Measurements from ENCODE around the gene TSPAN14. TPM values are rescaled to one million over a fixed set of nuclear protein-coding genes. Genes with fewer than 3 reads are reported as not detected.

The TSPAN14 gene
- total RNA-seq, 2 donors from 2014 or later: 121 to 123 TPM

DNA sequence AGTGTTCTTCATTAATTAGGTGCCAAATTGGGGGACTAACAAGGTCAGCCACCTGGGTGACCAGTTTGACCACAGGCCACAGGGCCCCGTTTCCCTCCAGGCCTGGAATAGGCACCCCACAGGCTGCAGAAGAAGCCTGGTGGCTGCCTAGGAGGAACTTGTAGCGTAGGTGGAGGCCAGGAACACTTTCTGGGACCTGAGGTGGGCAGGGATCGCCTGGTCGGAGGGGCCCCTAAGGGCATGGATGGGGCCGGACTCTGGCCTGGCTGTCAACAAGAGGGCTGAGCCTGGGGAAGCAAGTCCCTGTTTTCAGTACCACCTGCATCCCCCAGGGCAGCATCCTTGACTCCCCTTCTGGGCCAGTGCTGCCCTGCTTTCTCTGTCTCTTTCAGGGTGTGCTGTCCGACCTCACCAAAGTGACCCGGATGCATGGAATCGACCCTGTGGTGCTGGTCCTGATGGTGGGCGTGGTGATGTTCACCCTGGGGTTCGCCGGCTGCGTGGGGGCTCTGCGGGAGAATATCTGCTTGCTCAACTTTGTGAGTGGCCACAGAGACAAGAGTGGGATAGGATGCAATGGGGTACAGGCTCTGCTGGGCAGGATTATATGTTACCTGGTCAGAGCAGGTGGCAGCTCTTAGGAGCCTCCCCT, 52.9 kb downstream of the TSPAN14 start:
- Histone ChIP-seq H3K27ac (ENCODE audit: low read depth, low read length) (no peak overlapping the region), H3K36me3 (ENCODE audit: control insufficient read depth, insufficient read depth, low read length) (peaks cover 45% of the 10 kb centered on the region), H3K9ac (ENCODE audit: extremely low read depth, low read length, poor library complexity, severe bottlenecking) (peak overlapping the region; percentile 71), H3K27me3 (ENCODE audit: control insufficient read depth, insufficient read depth, low read length, poor library complexity, severe bottlenecking) (no peaks in the 10 kb centered on the region), H3K9me3 (ENCODE audit: control insufficient read depth, low read length) (no peaks in the 10 kb centered on the region), H3K4me1 (ENCODE audit: control insufficient read depth, insufficient read depth, low read length) (peaks cover 26% of the 10 kb centered on the region), H3K4me3 (ENCODE audit: low read length) (no peak overlapping the region)
- TF ChIP-seq, protein P1, sequence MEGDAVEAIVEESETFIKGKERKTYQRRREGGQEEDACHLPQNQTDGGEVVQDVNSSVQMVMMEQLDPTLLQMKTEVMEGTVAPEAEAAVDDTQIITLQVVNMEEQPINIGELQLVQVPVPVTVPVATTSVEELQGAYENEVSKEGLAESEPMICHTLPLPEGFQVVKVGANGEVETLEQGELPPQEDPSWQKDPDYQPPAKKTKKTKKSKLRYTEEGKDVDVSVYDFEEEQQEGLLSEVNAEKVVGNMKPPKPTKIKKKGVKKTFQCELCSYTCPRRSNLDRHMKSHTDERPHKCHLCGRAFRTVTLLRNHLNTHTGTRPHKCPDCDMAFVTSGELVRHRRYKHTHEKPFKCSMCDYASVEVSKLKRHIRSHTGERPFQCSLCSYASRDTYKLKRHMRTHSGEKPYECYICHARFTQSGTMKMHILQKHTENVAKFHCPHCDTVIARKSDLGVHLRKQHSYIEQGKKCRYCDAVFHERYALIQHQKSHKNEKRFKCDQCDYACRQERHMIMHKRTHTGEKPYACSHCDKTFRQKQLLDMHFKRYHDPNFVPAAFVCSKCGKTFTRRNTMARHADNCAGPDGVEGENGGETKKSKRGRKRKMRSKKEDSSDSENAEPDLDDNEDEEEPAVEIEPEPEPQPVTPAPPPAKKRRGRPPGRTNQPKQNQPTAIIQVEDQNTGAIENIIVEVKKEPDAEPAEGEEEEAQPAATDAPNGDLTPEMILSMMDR (conservative IDR thresholded peaks at IDR 0.05): no peak
- 88 to 90% methylated on average over 12 to 13 of the region's 13 CpGs for WGBS, 2 experiments (ENCODE audit: insufficient coverage in 1 of 2, insufficient read length in 1 of 2)
- Mint-ChIP-seq H3K9me3 (no peaks in the 10 kb centered on the region), H3K36me3 (ENCODE audit: low read depth) (peaks cover 48% of the 10 kb centered on the region), H3K4me3 (no peak overlapping the region), H3K27ac (peak overlapping the region; percentile 88), H3K4me1 (peaks cover 50% of the 10 kb centered on the region), H3K27me3 (ENCODE audit: insufficient read depth) (no peaks in the 10 kb centered on the region)
- DNase-seq: no peak

DNA sequence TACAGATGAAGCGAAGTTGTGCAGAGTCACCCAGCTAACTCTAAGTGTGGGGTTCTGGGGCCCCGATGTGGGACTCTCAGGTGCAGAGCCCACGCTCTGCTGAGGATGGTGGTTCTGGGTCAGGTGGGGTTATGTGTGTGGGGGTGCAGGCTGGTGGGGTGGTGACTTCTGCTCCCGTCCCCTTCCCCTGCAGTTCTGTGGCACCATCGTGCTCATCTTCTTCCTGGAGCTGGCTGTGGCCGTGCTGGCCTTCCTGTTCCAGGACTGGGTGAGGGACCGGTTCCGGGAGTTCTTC, 54.9 kb downstream of the TSPAN14 start:
- Histone ChIP-seq H3K36me3 (ENCODE audit: control insufficient read depth, insufficient read depth, low read length) (peaks cover 65% of the 10 kb centered on the region), H3K27ac (ENCODE audit: low read depth, low read length) (no peak overlapping the region), H3K9me3 (ENCODE audit: control insufficient read depth, low read length) (no peaks in the 10 kb centered on the region), H3K9ac (ENCODE audit: extremely low read depth, low read length, poor library complexity, severe bottlenecking) (no peak overlapping the region), H3K4me3 (ENCODE audit: low read length) (no peak overlapping the region), H3K27me3 (ENCODE audit: control insufficient read depth, insufficient read depth, low read length, poor library complexity, severe bottlenecking) (no peaks in the 10 kb centered on the region), H3K4me1 (ENCODE audit: control insufficient read depth, insufficient read depth, low read length) (peaks cover 15% of the 10 kb centered on the region)
- H3K9me3 Mint-ChIP-seq: no peaks in the 10 kb centered on the region
- peaks cover 66% of the 10 kb centered on the region for H3K36me3 Mint-ChIP-seq (ENCODE audit: low read depth)
- DNase-seq: no peak
- TF ChIP-seq, protein P1 (conservative IDR thresholded peaks at IDR 0.05): no peak
- H3K27me3 Mint-ChIP-seq (ENCODE audit: insufficient read depth): no peaks in the 10 kb centered on the region
- 91 to 93% methylated on average over 4 to 8 of the region's 8 CpGs for WGBS, 2 experiments (ENCODE audit: insufficient coverage in 1 of 2, insufficient read length in 1 of 2)
- no peak overlapping the region for H3K4me3 Mint-ChIP-seq
- peaks cover 31% of the 10 kb centered on the region for H3K4me1 Mint-ChIP-seq
- H3K27ac Mint-ChIP-seq: no peak overlapping the region

DNA sequence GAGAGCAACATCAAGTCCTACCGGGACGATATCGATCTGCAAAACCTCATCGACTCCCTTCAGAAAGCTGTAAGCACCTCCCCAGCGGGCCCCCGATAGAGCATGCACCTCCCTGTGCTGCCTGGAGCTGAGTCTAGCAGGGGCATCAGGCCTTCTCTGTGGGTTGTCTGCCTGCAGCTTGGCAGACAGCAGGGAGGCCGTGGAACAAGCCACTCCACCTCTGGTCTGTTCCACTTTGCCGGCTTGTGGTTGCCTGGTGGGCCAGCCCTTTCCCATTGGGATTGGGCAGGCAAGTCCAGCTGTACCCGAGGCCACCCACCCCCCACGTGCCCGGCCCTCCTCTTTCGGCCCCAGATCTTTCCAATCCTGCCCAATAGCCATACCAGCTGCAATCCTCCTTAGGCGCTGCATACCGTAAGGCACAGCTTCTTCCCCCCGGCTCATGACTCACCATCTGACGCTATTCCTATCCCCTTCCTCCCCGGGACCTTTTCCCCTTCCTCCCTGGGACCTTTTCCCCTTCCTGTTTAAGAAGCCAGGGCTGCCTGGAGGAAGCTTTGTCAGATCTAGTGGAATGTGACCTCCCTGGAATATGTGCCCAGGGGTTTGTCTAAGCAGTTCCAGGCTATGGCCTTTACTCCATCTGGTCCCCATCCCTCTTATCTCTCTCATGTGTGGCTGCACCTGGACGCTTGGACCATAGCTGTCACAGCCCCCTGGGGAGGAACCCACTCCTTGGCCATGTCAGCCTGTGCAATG, 55.5 kb downstream of the TSPAN14 start:
- H3K27ac Mint-ChIP-seq: no peak overlapping the region
- Histone ChIP-seq H3K4me1 (ENCODE audit: control insufficient read depth, insufficient read depth, low read length) (peaks cover 12% of the 10 kb centered on the region), H3K9me3 (ENCODE audit: control insufficient read depth, low read length) (no peaks in the 10 kb centered on the region), H3K36me3 (ENCODE audit: control insufficient read depth, insufficient read depth, low read length) (peaks cover 71% of the 10 kb centered on the region), H3K27ac (ENCODE audit: low read depth, low read length) (no peak overlapping the region), H3K9ac (ENCODE audit: extremely low read depth, low read length, poor library complexity, severe bottlenecking) (no peak overlapping the region), H3K27me3 (ENCODE audit: control insufficient read depth, insufficient read depth, low read length, poor library complexity, severe bottlenecking) (no peaks in the 10 kb centered on the region), H3K4me3 (ENCODE audit: low read length) (no peak overlapping the region)
- WGBS, 2 experiments (ENCODE audit: insufficient coverage in 1 of 2, insufficient read length in 1 of 2): 79 to 86% methylated on average over 9 to 18 of the region's 18 CpGs
- peaks cover 25% of the 10 kb centered on the region for H3K4me1 Mint-ChIP-seq
- H3K9me3 Mint-ChIP-seq: no peaks in the 10 kb centered on the region
- H3K4me3 Mint-ChIP-seq: no peak overlapping the region
- DNase-seq: peak; percentile 79
- peaks cover 71% of the 10 kb centered on the region for H3K36me3 Mint-ChIP-seq (ENCODE audit: low read depth)
- no peaks in the 10 kb centered on the region for H3K27me3 Mint-ChIP-seq (ENCODE audit: insufficient read depth)
- TF ChIP-seq, protein P1 (conservative IDR thresholded peaks at IDR 0.05): no peak
